ENCODE measurements around the gene EVPLL.
"Not testable (repeated sequence)": the region's sequence is repeated elsewhere in the genome, so short reads cannot be mapped to it uniquely, and the experiment has no call there.

Gene EVPLL

DNA sequence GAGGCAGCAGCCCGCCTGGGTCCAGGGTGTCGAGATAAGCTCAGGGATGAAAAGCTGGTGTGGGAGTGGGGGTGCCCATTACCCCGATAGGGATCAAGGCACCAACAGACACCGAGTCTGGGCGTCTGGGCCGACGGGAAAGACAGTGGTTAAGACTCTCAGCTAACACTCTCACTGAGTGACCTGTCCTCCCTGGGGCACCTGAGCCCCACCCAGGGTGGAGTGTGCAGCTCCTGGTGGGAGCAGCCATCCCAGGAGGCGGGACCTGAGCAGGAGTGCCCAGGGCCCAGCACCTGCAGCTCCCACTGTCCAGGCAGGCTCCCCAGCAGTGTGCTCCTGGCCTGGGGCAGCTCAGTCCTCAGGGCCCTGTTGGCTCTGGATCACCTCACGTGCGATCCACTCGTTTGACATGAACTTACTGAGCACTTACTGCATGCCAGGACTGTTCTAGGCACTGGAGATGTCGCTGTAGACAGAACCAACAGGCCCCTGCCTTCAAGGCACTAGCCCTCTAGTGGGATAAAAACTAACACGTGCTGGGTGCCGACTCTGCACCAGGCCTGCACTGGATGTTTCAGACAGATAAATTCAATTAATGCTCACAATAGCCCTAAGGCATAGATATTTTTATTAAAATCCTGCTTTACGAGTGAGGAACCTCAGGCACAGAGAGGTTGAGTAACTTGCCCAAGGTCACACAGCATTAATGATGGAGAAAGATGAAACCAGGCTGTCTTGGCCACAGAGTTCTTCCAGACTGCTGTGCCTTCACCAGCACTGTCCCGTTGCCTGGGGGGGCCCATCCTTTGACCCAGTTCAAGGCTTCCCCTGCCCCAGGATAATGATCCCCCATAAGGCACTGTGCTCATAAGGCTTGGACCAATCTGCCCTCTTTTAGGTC is 1.9 kb downstream of the EVPLL start:
- no peak for DNase-seq (ENCODE audit: low read depth, low spot score)

DNA sequence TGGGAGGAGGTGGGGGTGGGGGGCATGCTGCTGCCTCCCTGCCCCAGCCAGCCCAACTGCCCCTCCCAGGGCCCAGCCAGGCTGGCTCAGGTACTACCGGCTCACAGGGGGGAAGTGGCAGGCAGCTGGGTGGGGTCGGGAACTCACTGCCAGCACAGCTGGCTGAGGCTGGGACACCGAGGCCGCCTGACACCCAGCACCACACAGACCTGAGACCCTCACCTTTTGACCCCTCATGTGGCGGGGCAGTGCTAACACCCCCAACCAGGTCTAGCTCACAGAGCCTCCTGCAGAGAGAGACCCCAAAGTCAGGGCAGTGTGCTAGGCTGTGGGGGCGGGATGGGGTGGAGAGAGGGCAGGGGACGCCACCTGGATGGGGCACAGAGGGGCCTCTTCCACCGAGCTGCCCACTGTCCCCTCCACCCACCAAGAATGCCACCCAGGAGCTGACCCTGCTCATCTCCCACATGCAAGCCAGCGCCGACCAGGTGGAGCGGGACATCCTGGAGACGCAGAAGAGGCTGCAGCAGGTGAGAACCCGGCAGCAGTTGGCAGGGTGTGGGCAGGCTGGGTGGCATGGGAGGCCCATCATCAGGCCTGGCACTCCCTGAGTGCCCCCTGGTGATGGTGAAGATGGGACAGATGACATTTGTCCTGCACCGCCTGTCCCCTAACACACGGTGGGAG is 3.0 kb downstream of the EVPLL start:
- DNase-seq (ENCODE audit: low read depth, low spot score) = no peak

- DNase-seq (ENCODE audit: low read depth, low spot score) = no peak
Observed at GRCh38 chr17:18381158-18381952, 3.8 kb downstream of the EVPLL start.

- no peak for DNase-seq (ENCODE audit: low read depth, low spot score)
Observed at GRCh38 chr17:18381953-18382245, 4.3 kb downstream of the EVPLL start.

GRCh38 chr17:18382441-18383078 is 5.0 kb downstream of the EVPLL start:
- DNase-seq (ENCODE audit: low read depth, low spot score) = no peak

- DNase-seq (ENCODE audit: low read depth, low spot score) = not testable (repeated sequence)
Observed at GRCh38 chr17:18383079-18383481, 5.5 kb downstream of the EVPLL start.

DNA sequence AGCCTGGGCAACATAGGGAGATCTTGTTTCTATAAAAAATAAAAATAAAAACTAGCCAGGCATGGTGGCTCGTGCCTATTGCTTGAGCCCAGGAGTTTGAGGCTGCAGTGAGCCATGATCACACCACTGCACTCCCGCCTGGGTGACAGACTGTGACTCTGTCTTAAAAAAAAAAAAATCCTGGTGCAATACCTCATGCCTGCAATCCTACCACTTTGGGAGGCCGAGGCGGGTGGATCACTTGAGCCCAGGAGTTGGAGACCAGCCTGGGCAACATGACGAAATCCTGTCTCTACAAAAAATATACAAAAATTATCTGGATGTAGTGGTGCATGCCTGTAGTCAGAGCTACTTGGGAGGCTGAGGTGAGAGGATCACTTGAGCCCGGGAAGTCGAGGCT is 6.7 kb downstream of the EVPLL start:
- DNase-seq (ENCODE audit: low read depth, low spot score) = not testable (repeated sequence)

DNA sequence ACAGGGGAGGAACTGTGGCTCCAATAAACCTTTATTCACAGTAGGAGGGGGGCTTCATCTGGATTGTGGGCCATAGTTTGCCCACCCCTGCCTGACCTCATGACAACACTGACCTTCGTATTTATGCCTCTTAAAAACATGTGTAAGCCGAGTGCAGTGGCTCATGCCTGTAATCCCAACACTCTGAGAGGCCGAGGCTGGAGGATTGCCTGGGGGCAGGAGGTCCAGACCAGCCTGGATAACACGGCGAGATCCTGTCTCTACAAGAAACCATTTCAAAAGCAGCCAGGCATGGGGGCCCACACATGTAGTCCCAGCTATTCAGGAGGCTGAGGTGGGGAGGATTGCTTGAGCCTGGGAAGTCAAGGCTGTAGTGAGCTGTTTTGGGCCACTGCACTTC is 10.0 kb downstream of the EVPLL start:
- DNase-seq (ENCODE audit: low read depth, low spot score) = not testable (repeated sequence)

- DNase-seq (ENCODE audit: low read depth, low spot score) = not testable (repeated sequence)
Observed at GRCh38 chr17:18388266-18388665, 10.7 kb downstream of the EVPLL start.

DNA sequence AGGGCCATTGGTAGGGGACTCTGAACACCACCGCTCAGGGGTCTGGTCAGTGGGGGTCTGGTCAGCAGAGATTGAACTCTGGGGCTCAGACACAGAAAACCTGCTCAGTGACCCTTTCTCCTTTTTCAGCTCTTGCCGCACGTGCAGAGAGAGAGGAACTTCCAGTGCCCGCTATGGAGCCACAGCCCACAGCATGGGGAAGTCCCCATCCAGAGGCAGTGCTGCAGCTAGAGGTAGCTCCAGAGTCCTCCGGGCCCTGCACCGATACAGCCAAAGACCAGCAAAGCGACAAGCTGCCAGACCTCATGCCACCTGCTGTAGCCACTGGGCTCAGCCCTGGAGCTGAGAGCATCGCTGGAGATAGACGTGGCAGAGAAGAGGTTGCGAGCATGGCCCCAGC is 11.2 kb downstream of the EVPLL start:
- not testable (repeated sequence) for DNase-seq (ENCODE audit: low read depth, low spot score)

GRCh38 chr17:18401872-18402590 is 24.5 kb downstream of the EVPLL start:
- not testable (repeated sequence) for DNase-seq (ENCODE audit: low read depth, low spot score)

DNA sequence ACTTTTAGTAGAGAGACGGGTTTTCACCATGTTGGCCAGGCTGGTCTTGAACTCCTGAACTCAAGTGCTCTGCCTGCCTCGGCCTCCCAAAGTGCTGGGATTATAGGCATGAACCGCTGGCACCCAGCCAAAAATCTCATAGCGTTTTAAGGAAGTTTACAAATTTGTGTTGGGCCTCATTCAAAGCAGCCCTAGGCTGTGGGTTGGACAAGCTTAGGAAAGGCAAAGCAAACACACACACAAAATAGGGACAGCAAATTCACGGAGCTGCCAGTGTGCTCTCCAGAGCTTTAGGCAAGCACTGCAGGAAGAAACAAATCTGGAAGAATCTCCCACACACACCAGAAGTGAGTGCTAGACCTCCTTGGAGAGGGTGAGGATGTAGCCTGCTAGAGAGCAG is 25.6 kb downstream of the EVPLL start:
- DNase-seq (ENCODE audit: low read depth, low spot score) = not testable (repeated sequence)

DNA sequence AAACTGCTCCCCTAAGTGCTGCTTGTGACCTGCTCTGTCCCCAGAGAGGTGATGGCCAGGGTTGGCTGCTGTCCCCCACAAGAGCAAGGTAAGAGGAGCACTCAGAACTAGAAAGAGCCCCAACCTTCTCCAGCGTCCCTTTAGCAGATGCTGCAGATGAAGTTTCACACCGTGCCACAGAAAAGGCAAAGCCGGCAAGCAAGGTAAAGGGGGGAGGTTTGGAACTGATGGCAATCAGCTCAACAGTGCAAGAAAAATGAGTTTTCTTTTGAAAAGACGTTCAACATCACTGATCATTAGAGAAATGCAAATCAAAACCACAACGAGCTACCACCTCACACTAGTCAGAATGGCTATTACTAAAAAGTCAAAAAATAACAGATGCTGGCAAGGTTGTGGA is 26.0 kb downstream of the EVPLL start:
- not testable (repeated sequence) for DNase-seq (ENCODE audit: low read depth, low spot score)

DNA sequence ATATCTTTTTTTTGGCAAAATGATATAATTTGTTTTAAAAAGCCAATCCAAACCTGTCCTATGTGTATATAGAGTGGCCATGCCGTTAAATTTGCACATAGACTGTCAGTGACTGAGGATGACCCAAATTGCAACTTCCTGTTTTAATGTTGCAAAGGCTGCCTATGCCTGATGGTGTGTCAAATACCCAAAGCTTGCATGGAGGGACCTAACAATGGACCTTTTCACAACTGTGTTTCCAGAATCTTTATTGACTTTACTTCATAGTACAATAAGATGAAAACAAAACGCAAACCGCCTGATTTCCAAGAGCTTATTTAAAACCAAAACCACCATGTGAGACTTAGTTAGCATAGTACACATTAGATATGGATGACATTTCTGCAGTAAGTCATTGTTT is 31.3 kb downstream of the EVPLL start:
- not testable (repeated sequence) for DNase-seq (ENCODE audit: low read depth, low spot score)

- DNase-seq (ENCODE audit: low read depth, low spot score) = not testable (repeated sequence)
Observed at GRCh38 chr17:18409321-18409720, 31.7 kb downstream of the EVPLL start.

GRCh38 chr17:18410736-18411135 is 33.2 kb downstream of the EVPLL start:
- not testable (repeated sequence) for DNase-seq (ENCODE audit: low read depth, low spot score)

DNA sequence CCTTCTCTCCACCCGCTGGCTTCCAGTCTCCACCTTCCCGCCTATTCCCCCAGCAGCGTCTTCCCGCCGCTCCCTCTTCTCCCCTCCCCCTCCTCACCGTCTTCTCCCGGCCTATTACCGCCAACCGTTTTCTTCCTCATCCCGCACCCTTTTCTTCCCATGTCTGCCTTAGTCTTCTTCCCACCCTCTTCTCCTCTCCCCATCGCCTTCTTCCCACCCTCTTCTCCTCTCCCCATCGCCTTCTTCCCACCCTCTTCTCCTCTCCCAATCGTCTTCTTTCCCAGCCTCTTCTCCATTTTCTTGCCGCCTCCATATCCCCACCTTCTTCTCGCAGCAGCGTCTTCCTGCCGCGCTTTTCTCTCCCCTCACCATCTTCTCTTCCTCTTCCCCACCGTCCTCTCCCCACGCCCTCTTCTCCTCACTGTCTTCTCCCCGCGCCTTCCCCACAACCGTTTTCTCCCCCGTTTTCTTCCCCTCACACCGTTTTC is 33.8 kb downstream of the EVPLL start:
- not testable (repeated sequence) for DNase-seq (ENCODE audit: low read depth, low spot score)

- DNase-seq (ENCODE audit: low read depth, low spot score) = not testable (repeated sequence)
Observed at GRCh38 chr17:18412001-18412538, 34.5 kb downstream of the EVPLL start.

- not testable (repeated sequence) for DNase-seq (ENCODE audit: low read depth, low spot score)
Observed at GRCh38 chr17:18421521-18421920, 43.9 kb downstream of the EVPLL start.

DNA sequence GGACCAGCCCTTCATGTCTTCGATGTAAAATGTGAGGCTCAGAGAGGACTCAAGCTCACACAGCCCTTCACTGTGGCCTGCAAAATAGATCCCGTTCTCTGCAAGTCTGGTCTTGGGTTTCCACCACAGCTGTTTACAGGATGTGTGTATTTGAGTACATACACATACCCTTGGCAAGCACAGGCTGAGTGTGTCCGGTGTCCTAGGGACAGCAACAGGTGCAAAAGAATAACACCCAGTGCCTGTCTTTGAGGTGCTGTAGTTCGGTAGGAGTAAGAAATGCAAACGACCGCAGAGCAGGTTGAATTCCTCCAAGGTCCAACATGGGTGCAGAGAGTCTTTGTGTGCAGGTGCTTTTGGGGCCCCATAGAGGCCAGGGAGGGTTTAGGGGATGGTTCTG is 44.9 kb downstream of the EVPLL start:
- not testable (repeated sequence) for DNase-seq (ENCODE audit: low read depth, low spot score)
